Immature natural killer cell (primary cell): Measurements from ENCODE around the gene SPATA33. TPM values are rescaled to one million over a fixed set of nuclear protein-coding genes. Genes with fewer than 3 reads are reported as not detected.

Experiments used
- DNase-seq, 3 donors: peaks; one replicate each; pipeline ENCODE4 v3.0.0; 2022; ENCODE audit warnings: mixed read lengths in 1 of 3
- H3K27ac Mint-ChIP-seq, 6 donors: one replicate each; pipeline ENCODE4 v1.8.0; 2020; ENCODE audit warnings: mixed read lengths in 6 of 6, mild to moderate bottlenecking in 5 of 6, inconsistent platforms in 4 of 6, moderate library complexity in 3 of 6
- H3K27me3 Mint-ChIP-seq, 3 donors: one replicate each; pipeline ENCODE4 v1.8.0; 2020 to 2021; ENCODE audit warnings: low read depth in 3 of 3, mild to moderate bottlenecking in 3 of 3, mixed read lengths in 3 of 3, moderate library complexity in 3 of 3, inconsistent platforms in 1 of 3
- H3K36me3 Mint-ChIP-seq, 3 donors: one replicate each; pipeline ENCODE4 v1.8.0; 2020; ENCODE audit warnings: mixed read lengths in 3 of 3, inconsistent platforms in 2 of 3, mild to moderate bottlenecking in 2 of 3
- H3K4me1 Mint-ChIP-seq, 2 donors: one replicate each; pipeline ENCODE4 v1.8.0; 2020; ENCODE audit warnings: inconsistent platforms in 2 of 2, mild to moderate bottlenecking in 2 of 2, mixed read lengths in 2 of 2, moderate library complexity in 1 of 2
- H3K4me3 Mint-ChIP-seq, 5 donors: one replicate each; pipeline ENCODE4 v1.8.0; 2020; ENCODE audit warnings: mild to moderate bottlenecking in 5 of 5, mixed read lengths in 5 of 5, inconsistent platforms in 3 of 5, moderate library complexity in 3 of 5
- H3K9me3 Mint-ChIP-seq, 6 donors: one replicate each; pipeline ENCODE4 v1.8.0; 2020; ENCODE audit warnings: mild to moderate bottlenecking in 6 of 6, mixed read lengths in 6 of 6, inconsistent platforms in 4 of 6, moderate library complexity in 3 of 6
- polyA plus RNA-seq, 3 donors: library from polyadenylated mRNA; unstranded; fragments of 300-500 nt; fragmentation: Illumina TruSeq; gene quantifications; one replicate each; pipeline ENCODE4 v1.2.3, GENCODE V29; 2021

SPATA33 gene
- polyA plus RNA-seq, 3 donors from 2014 or later = 1.8 to 6.8 (median 4.7) TPM

DNA sequence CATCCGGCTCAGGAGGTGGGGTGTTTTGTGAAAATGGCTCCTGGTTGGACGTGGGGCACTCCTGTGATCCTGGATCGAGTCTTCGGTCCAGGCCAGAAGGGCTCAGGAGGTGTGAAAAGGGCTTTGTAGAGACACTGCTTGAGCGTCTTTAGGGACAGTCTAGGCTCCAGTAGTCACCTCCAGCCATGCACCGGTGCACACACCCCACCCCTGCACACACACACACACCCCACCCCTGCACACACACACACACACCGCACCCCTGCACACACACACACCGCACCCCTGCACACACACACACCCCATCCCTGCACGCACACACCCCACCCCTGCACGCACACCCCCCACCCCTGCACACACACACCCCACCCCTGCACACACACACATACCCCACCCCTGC is 19.2 kb upstream of the SPATA33 start:
- Mint-ChIP-seq H3K27me3 (peaks cover 2 to 3% (median 2%) of the 10 kb centered on the region in 3 donors), H3K9me3 (no peaks in the 10 kb centered on the region), H3K36me3 (no peaks in the 10 kb centered on the region), H3K4me3 (no peak overlapping the region), H3K4me1 (peaks cover 7 to 9% of the 10 kb centered on the region in 2 donors), H3K27ac (no peak overlapping the region)
- DNase-seq = no peak

DNA sequence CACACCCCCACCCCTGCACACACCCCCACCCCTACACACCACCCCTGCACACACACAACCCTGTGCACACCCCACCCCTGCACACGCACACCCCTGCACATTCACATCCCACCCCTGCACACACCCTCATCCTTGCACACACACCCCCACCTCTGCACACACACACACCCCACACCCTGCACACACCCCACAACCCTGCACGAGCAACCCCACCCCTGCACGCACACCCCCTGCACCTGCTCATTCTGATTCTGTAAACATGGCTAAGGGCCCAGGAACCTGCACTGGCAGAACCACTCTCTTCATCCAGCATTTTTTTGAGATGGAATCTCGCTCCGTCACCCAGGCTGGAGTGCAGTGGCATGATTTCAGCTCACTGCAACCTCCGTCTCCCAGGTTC is 18.3 kb upstream of the SPATA33 start:
- no peaks in the 10 kb centered on the region for H3K36me3 Mint-ChIP-seq
- H3K9me3 Mint-ChIP-seq = no peaks in the 10 kb centered on the region
- no peak overlapping the region for H3K4me3 Mint-ChIP-seq

DNA sequence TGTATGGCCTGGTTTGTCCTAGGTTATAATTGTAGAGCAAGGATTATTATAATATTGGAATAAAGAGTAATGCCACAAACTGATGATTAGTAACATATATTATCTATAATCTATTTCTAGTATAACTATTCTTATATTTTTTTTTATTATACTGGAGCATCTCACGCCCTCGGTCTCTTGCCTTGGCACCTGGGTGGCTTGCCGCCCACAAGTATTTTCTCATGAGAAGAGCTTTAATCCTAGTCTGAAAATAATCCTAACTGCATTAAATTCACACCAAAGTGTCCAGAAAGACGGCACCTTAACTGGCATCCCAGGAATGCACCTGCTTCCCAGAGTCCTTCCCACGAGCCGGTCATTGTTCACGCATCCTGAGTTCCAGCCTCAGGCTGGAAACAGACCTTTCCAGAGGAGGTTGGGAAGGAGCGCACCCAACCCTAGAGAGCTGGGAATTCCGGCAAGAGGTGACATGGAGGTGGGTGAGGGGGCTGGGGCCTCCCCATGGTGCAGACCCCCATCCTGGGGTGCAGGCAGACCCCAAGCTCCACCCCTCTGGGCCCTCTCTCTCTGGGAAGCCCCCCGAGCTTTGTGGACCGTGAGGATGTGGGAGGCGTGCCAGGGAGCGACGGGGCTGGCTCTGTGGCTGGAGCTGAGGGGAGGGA is 16.0 kb upstream of the SPATA33 start:
- Mint-ChIP-seq H3K27me3 (peaks cover 0 to 5% (median 3%) of the 10 kb centered on the region in 3 donors), H3K4me3 (peak overlapping the region in 3 of 5 donors; percentile 62 to 85 (median 75)), H3K4me1 (peaks cover 7 to 9% of the 10 kb centered on the region in 2 donors), H3K27ac (no peak overlapping the region), H3K9me3 (no peaks in the 10 kb centered on the region), H3K36me3 (no peaks in the 10 kb centered on the region)
- no peak for DNase-seq

More for the DNA sequence above, 18.3 kb upstream of the SPATA33 start:
- Mint-ChIP-seq H3K27ac (no peak overlapping the region), H3K27me3 (peaks cover 2 to 3% (median 2%) of the 10 kb centered on the region in 3 donors), H3K4me1 (peaks cover 7 to 9% of the 10 kb centered on the region in 2 donors)
- DNase-seq = no peak

DNA sequence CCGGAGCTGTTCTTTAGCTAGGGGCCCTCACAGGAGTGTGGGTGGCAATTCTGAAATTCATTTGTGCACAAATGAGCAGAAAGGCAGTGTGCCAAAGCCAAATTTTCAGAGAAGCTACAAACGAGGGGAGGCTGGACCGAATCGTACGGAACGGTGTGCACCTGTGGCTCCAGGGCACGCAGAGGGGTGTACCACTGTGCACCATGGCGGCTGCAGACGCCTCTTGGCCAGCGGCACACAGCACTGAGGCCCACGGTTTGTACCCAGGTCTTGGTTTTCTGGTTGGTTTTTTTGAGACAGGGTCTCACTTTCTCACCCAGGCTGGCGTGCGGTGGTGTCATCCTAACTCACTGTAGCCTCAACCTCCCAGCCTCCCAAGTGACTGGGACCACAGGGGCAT is 15.1 kb upstream of the SPATA33 start:
- H3K9me3 Mint-ChIP-seq = no peaks in the 10 kb centered on the region
- no peak for DNase-seq

DNA sequence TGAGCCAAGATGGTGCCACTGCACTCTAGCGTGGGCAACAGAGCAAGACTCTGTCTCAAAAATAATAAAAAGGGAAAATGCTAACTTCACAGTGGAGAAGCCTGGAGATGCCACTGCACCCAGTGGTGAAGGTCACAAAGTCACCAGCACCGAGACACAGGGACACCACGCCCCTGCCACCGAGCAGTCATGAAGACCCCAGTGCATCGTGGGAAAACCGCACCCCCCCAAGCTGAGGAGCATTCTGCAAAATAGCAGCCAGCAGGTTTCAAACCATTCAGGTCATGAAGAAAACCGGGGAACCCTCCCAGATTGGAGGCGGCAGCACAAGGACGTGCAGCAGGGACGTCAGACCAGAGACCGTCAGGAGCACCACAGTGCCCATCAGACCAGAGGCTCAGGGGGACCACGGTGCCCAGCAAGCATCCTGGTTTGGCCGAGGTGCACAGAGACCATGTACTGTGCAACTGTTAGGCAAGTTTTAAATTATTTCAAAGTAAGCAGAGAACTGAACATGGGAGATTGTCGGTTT is 13.8 kb upstream of the SPATA33 start:
- Mint-ChIP-seq H3K27ac (peak overlapping the region in 2 of 6 donors; percentile 35 to 61), H3K36me3 (peaks cover 0 to 4% (median 2%) of the 10 kb centered on the region in 3 donors), H3K9me3 (no peaks in the 10 kb centered on the region), H3K4me3 (no peak overlapping the region), H3K27me3 (peaks cover 0 to 5% (median 3%) of the 10 kb centered on the region in 3 donors), H3K4me1 (peaks cover 7 to 9% of the 10 kb centered on the region in 2 donors)
- DNase-seq = no peak

More for the DNA sequence above, 15.1 kb upstream of the SPATA33 start:
- peaks cover 7 to 9% of the 10 kb centered on the region in 2 donors for H3K4me1 Mint-ChIP-seq
- H3K36me3 Mint-ChIP-seq = no peaks in the 10 kb centered on the region
- no peak overlapping the region for H3K4me3 Mint-ChIP-seq
- peaks cover 0 to 5% (median 3%) of the 10 kb centered on the region in 3 donors for H3K27me3 Mint-ChIP-seq
- no peak overlapping the region for H3K27ac Mint-ChIP-seq

- Mint-ChIP-seq H3K4me1 (peaks cover 7 to 9% of the 10 kb centered on the region in 2 donors), H3K4me3 (no peak overlapping the region), H3K27me3 (peaks cover 2 to 7% (median 3%) of the 10 kb centered on the region in 3 donors), H3K9me3 (no peaks in the 10 kb centered on the region), H3K27ac (no peak overlapping the region), H3K36me3 (peaks cover 0 to 8% (median 6%) of the 10 kb centered on the region in 3 donors)
- no peak for DNase-seq
Observed at GRCh38 chr16:89645122-89645521, 12.5 kb upstream of the SPATA33 start.

- H3K27me3 Mint-ChIP-seq = peaks cover 0 to 4% (median 2%) of the 10 kb centered on the region in 3 donors
Observed at GRCh38 chr16:89646270-89646669, 11.4 kb upstream of the SPATA33 start.

DNA sequence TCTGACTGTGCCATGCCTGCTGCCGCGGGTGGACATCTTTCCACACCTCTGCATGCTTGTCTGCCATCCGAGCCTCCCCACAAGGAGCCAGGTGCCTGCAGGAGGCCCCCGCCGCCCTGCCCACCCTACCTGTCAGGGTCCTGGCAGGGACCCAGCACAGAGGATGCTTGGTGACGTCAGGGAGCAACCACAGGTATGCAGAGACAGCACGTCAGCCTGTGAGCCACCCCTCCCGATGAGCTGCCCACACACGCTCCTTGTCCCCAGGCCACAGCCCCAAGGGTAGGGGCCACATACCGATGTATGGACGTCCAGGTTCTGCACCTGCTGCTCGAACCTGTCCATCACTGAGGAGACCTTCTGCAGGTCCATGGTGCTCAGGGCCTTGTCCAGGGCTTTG is 10.7 kb upstream of the SPATA33 start:
- Mint-ChIP-seq H3K36me3 (peaks cover 0 to 8% (median 6%) of the 10 kb centered on the region in 3 donors), H3K9me3 (no peaks in the 10 kb centered on the region), H3K4me3 (no peak overlapping the region), H3K4me1 (peaks cover 0 to 3% of the 10 kb centered on the region in 2 donors), H3K27ac (no peak overlapping the region), H3K27me3 (peaks cover 0 to 4% (median 2%) of the 10 kb centered on the region in 3 donors)
- no peak for DNase-seq

More at GRCh38 chr16:89646270-89646669, 11.4 kb upstream of the SPATA33 start:
- H3K4me3 Mint-ChIP-seq = no peak overlapping the region
- H3K4me1 Mint-ChIP-seq = peaks cover 0 to under 1% of the 10 kb centered on the region in 2 donors
- no peaks in the 10 kb centered on the region for H3K9me3 Mint-ChIP-seq
- no peak for DNase-seq
- no peak overlapping the region for H3K27ac Mint-ChIP-seq
- peaks cover 0 to 8% (median 6%) of the 10 kb centered on the region in 3 donors for H3K36me3 Mint-ChIP-seq

DNA sequence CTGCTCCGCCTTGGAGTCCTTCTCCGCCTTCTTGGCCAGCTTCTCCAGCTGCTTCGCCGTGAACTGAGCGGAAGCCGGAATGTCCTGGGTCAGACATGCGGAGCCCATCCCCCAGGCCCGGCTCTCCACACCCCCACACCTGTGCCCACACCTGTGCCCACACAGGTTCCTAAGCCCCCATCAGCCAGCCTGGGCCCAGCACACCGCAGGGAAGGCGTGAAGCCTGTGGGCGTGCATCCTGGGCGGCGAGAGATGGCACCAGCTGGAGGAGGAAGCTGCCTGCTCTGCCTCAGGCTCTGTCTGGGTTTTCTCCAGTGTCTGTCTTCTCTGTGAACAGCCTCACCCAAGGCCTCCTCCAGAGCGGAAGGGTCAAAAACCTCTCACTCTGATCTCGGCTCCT is 6.1 kb upstream of the SPATA33 start:
- no peaks in the 10 kb centered on the region for H3K9me3 Mint-ChIP-seq
- no peak for DNase-seq
- no peak overlapping the region for H3K4me3 Mint-ChIP-seq
- peaks cover 24 to 27% of the 10 kb centered on the region in 2 donors for H3K4me1 Mint-ChIP-seq
- peaks cover 0 to 8% (median 6%) of the 10 kb centered on the region in 3 donors for H3K36me3 Mint-ChIP-seq
- H3K27ac Mint-ChIP-seq = peak overlapping the region in 1 of 6 donors; percentile 4
- H3K27me3 Mint-ChIP-seq = peaks cover 2 to 13% (median 10%) of the 10 kb centered on the region in 3 donors

GRCh38 chr16:89653656-89654295 is 3.9 kb upstream of the SPATA33 start:
- peaks cover 0 to 5% (median 5%) of the 10 kb centered on the region in 3 donors for H3K36me3 Mint-ChIP-seq
- H3K27me3 Mint-ChIP-seq = peaks cover 4 to 16% (median 13%) of the 10 kb centered on the region in 3 donors
- DNase-seq = no peak
- H3K27ac Mint-ChIP-seq = peak overlapping the region in 1 of 6 donors; percentile 60
- no peaks in the 10 kb centered on the region for H3K9me3 Mint-ChIP-seq
- peaks cover 33 to 38% of the 10 kb centered on the region in 2 donors for H3K4me1 Mint-ChIP-seq
- H3K4me3 Mint-ChIP-seq = peak overlapping the region in 2 of 5 donors; percentile 1 to 13

- H3K36me3 Mint-ChIP-seq = peaks cover 0 to 2% (median 0%) of the 10 kb centered on the region in 3 donors
- no peak for DNase-seq
- peaks cover 2 to 14% (median 14%) of the 10 kb centered on the region in 3 donors for H3K27me3 Mint-ChIP-seq
- H3K4me3 Mint-ChIP-seq = peak overlapping the region; percentile 42 to 81 (median 78)
- H3K4me1 Mint-ChIP-seq = peaks cover 35 to 40% of the 10 kb centered on the region in 2 donors
- H3K9me3 Mint-ChIP-seq = no peaks in the 10 kb centered on the region
- H3K27ac Mint-ChIP-seq = peak overlapping the region in 5 of 6 donors; percentile 75 to 90 (median 82)
Observed at GRCh38 chr16:89655062-89655643, 2.5 kb upstream of the SPATA33 start.

DNA sequence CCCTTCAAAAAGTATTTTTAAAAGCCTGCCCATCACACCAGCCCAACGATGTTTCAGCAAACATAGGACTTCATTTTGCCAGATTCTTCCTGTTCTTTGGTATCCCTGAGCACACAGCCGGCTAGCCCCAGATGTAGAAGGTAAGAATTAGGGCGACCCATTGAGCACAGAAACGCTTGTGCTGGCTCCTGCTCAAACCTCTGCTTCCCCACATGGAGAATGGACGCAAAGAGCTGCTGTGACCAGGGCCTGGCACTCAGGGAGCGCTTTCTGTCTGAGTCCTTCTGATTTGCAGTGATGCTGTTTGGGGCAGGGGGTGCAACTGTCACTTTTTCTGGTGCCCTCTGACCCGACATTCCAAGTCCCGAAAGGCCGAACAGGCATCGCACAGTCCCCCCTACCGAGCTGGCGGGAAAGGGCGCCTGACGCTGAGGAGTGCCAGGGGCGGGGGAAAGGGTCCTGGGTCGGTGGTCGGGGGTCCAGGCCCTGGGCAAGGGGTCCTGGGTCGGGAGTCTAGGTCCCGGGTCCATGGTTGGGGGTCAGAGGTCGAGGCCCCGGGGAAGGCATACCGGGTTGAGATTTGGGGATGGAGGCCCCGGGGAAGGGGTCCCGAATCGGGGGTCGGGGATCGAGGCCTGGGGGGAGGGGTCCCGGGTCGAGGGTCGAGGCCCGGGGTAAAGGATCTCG is 1.1 kb upstream of the SPATA33 start:
- peaks cover 2 to 14% (median 14%) of the 10 kb centered on the region in 3 donors for H3K27me3 Mint-ChIP-seq

More for the DNA sequence above, 1.1 kb upstream of the SPATA33 start:
- H3K27ac Mint-ChIP-seq = peak overlapping the region; percentile 68 to 82 (median 76)
- no peak for DNase-seq
- peaks cover 32 to 40% of the 10 kb centered on the region in 2 donors for H3K4me1 Mint-ChIP-seq
- H3K9me3 Mint-ChIP-seq = no peaks in the 10 kb centered on the region
- H3K36me3 Mint-ChIP-seq = peaks cover 3 to 9% (median 7%) of the 10 kb centered on the region in 3 donors
- H3K4me3 Mint-ChIP-seq = peak overlapping the region; percentile 61 to 86 (median 81)
